Sciatic nerve (tissue), 2 donors: ENCODE results near the gene SMOC1. TPM values are rescaled to one million over a fixed set of nuclear protein-coding genes. Genes with fewer than 3 reads are reported as not detected.
A peak's percentile ranks its signal among the peaks of the same experiment; 100 is the strongest.

ENCODE experiments used
- ATAC-seq: fragments of 200-7000 bp; cut with Tn5 transposase; one replicate; pipeline ENCODE4 v1.9.1; 2020; ENCODE audit warnings: mild to moderate bottlenecking, moderate library complexity
- DNase-seq: peaks from one replicate; pipeline ENCODE4 v3.0.0-alpha.2; 2020; ENCODE audit warnings: low spot score
- intact Hi-C: fragments of 100-400 bp; cut with DNase I; formaldehyde crosslinking; loops from one replicate; pipeline ENCODE4 v1.14.2; 2022
- total RNA-seq: library from RNA; stranded (reverse); fragmentation: NEBNext Ultra II Directional; extraction: Animal tissue kit (Norgen Biotek cat#: 25700); gene quantifications from one replicate; pipeline ENCODE4 v1.2.1, GENCODE V29; 2021
- donor health status: DM: no; HTN: no; CAD: no.
- donor health status: DM: no; HTN: no; CAD: no.

The SMOC1 gene
- total RNA-seq, 1 donor from 2014 or later = 12.9 TPM

- intact Hi-C loops = no loop called here
- DNase-seq (no peak), ATAC-seq (peak; percentile 31)
These were observed 114.8 kb downstream of the SMOC1 start for GRCh38 chr14:69994002-69994401.

GRCh38 chr14:69996216-69996615, 117.0 kb downstream of the SMOC1 start:
- no peak for ATAC-seq
- intact Hi-C loops = no loop called here

GRCh38 chr14:69997849-69998248, 118.6 kb downstream of the SMOC1 start:
- ATAC-seq (no peak), DNase-seq (no peak)
- intact Hi-C loops = no loop called here

More at GRCh38 chr14:69996216-69996615, 117.0 kb downstream of the SMOC1 start:
- no peak for DNase-seq

GRCh38 chr14:69999261-69999674, 120.1 kb downstream of the SMOC1 start:
- intact Hi-C loops = no loop called here
- no peak for ATAC-seq
- no peak for DNase-seq

- DNase-seq (no peak), ATAC-seq (no peak)
- intact Hi-C loops = no loop called here
These were observed 121.4 kb downstream of the SMOC1 start for GRCh38 chr14:70000601-70001000.

DNA sequence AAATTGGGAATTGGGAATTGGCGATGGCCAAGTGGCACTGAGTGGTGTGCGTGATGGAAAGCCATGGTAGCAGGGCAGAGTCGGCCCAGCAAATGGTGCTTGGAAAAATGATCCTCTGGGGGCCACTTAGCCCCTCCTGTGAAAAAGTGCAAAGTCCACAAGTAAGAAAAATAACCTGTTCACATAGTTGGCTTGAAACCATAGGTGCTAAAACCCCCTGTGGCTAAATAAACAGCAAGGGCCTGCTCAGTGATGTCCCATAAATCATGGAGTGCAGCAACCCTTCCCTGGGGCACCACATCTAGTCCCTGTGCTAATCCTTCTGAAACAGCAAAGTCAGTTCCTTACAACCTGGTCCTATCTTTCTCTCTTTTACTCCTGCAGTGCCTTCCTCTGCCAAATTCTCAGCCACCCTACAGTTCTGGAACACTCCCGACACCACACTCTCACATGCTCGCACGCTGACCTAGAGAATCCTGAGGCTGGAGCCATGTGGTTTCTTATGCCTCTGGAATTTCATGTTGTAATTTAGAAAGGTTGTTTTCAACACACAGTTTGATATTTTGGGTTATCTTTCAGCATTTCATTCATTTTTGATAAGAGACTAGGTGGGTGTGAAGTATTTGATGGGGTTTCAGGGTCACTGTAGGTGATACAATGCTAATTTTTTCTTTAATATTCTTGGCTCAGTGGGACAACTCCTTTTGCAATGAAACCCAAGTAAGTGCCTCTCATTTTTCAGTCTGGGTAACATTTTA, 123.6 kb downstream of the SMOC1 start:
- no peak for DNase-seq
- ATAC-seq = no peak
- intact Hi-C loops = no loop called here

DNA sequence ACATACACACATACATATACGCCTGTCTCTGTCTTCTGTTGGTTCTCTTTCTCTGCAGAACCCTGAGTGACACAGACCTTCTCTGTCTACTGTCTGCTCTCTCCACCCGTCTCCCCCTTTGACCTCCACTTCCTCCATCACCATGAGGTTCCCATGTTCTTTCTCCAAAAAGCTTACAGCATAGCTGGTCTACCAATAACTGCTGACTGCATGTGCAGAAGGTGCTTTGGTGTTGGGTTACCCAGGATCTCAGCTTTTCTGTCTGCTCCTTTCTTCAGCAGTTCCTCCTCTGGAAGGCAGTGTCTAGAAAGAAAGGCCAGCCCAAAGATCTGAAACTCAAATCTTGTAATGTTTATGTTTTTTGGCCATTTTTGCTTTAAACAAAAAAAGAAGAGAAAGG, 125.6 kb downstream of the SMOC1 start:
- no peak for DNase-seq
- no peak for ATAC-seq
- intact Hi-C loops = no loop called here

DNA sequence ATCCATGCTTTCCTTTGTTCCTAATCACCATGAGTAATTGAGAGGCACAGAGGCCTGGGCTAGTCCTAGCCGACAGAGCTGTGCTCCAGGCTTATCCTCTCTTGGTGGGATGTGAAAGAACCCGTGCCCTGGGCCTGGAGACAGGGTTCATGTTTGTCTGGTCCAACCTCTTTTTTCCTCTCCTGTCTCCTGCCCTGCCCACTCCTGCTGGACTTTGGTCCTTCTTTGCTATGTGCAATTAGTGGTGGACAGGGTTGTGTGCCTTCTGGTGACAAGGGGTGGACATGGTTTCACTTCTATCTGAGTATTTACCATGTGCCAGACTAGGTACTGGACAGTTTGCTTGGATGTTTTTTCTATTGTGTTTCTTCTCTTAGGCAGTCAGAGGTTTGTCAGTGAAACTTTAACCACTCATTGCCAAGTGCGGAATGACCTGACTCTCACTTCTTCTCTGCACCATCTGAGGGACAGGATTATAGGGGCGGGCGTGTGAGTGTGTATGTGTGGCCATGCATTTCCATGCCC, 126.1 kb downstream of the SMOC1 start:
- intact Hi-C loops = no loop called here
- ATAC-seq (no peak), DNase-seq (no peak)

- intact Hi-C loops = no loop called here
- DNase-seq (no peak), ATAC-seq (no peak)
These were observed 127.5 kb downstream of the SMOC1 start for GRCh38 chr14:70006699-70007098.

- ATAC-seq (no peak), DNase-seq (no peak)
- intact Hi-C loops = no loop called here
These were observed 129.4 kb downstream of the SMOC1 start for GRCh38 chr14:70008284-70009262.

DNA sequence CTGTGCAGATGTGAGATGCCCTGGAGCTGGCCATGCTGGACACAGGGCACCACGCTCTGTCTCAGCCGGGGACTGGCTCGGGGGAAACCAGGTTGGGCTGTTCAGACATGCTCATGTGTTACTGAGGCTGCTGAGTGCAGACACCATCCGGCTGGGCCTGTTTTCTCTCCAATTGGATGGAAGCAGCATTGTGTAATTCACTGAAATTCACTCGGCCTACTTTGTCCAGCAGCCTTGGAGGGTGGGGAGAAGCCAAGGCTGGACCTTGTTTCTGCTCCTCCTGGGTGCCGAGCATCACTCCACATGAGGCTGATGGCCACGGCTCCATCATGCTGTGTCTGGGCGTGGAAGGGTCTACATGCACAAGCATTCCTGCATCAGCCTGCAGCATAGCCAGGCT, 130.7 kb downstream of the SMOC1 start:
- DNase-seq (no peak), ATAC-seq (no peak)
- intact Hi-C loops = no loop called here

- no peak for ATAC-seq
- intact Hi-C loops = no loop called here
- DNase-seq = no peak
These were observed 131.9 kb downstream of the SMOC1 start for GRCh38 chr14:70011098-70011497.

GRCh38 chr14:70011708-70012107, 132.5 kb downstream of the SMOC1 start:
- intact Hi-C loops = no loop called here
- DNase-seq = no peak
- ATAC-seq = no peak

DNA sequence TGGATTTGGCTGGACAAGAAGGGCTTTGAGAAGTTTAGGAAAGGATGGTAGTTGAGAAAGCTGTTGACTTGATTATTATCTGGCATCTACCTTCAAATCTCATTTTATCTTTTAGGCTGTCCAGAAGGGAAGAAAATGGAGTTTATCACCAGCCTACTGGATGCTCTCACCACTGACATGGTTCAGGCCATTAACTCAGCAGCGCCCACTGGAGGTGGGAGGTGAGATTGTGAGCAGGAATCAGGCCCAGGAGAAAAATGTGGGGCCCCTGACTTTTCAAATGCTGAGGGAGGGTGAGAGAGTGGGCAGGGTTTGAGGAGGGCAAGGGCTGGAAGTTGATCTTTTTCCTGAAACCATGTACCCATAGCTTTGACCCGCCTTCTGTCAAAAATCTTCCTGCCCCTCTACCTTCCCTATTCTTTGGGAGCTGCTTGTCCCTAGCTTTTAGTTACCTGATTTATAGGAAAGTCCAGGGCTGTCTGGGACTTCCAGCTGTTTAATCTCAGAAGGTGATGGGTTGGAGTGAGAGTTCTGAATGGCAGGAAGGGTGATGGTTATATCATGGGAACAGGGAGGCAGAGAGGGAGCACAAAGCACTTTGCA, 134.2 kb downstream of the SMOC1 start:
- intact Hi-C loops = no loop called here
- ATAC-seq = no peak
- DNase-seq = no peak

GRCh38 chr14:70014406-70015095, 135.3 kb downstream of the SMOC1 start:
- intact Hi-C loops = no loop called here
- DNase-seq (no peak), ATAC-seq (no peak)

DNA sequence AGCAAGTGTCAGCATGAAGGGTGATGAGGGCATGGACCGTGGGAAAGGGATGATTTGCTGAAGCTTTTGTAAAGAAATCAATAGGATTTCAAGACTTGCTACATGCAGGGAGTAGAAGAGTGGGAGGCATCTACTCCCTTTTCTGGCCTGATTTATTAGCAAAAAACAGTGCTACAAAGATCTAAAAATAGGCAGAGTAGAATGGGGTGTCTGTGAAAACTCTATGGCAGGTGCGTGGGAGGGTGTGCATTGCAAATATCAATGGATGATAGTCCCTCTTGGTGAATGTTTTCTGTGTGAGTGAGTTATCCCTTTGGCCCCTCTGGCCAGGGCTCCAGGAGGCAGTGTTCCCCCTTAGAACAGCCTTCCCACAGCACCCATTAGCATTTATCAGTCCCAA, 139.0 kb downstream of the SMOC1 start:
- no peak for ATAC-seq
- DNase-seq = no peak

GRCh38 chr14:70018713-70019211, 139.5 kb downstream of the SMOC1 start:
- intact Hi-C loops = no loop called here
- DNase-seq = peak; percentile 66
- ATAC-seq = peak; percentile 89

More for the DNA sequence above, 139.0 kb downstream of the SMOC1 start:
- intact Hi-C loops = no loop called here

GRCh38 chr14:70019695-70020094, 140.5 kb downstream of the SMOC1 start:
- DNase-seq (no peak), ATAC-seq (no peak)
- intact Hi-C loops = no loop called here
